Measurements from ENCODE around the gene TOMM40.
A peak's percentile ranks its signal among the peaks of the same experiment; 100 is the strongest.
"Not testable (repeated sequence)": the region's sequence is repeated elsewhere in the genome, so short reads cannot be mapped to it uniquely, and the experiment has no call there.

The TOMM40 gene

GRCh38 chr19:44891016-44891882, at the start of gene TOMM40:
Gene TOMM40, plus strand, starts transcription at chr19:44891254. Its CDS starts 162 bp downstream, at chr19:44891416.
- DNase-seq: peak; percentile 100

- no peak for DNase-seq
Measured at GRCh38 chr19:44845286-44845611, 45.8 kb upstream of the TOMM40 start.

DNA sequence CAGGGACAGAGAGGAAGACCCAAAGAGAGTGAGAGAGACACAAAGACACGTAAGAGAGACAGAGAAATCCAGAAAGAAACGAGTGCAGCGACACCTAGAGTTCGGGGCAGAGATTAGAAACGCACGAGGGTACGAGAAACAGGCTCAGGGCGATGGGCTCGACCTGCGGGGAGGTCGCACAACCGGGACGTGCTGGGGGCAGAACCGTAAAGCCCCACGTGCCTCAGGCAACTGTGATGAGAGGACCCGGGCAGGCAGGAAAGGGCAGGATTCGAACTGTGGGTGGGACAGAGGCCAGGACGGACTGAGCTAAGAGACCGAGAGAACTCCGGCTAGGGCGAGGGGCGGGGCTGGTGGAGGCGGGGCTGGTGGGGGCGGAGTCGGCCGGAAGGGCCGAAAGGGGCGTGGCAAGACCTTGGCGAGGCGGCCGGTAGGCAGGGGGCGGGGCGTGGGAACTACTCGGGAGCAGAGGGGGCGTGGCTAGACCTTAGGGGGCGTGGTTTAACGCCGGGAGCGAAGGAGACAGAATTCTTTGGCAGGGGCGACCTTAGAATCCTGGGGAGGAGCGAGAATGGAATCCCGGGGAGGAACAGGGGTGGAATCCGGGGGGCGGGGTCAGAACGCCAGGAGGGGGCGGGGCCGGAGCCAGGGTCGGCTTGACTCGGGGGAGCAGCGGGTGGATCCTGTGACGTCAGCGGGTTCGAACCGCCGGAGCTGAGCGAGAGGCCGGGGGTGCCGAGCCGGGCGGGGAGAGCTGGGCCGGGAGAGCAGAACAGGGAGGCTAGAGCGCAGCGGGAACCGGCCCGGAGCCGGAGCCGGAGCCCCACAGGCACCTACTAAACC, 45.2 kb upstream of the TOMM40 start, which contains the start of gene NECTIN2:
Gene NECTIN2, plus strand, starts transcription at position 686 of the 843 bp plus-strand sequence. CDS start 229 bp downstream, outside the sequence.
- DNase-seq: peak; percentile 95

- DNase-seq: no peak
Measured at GRCh38 chr19:44846455-44847143, 44.5 kb upstream of the TOMM40 start.

DNA sequence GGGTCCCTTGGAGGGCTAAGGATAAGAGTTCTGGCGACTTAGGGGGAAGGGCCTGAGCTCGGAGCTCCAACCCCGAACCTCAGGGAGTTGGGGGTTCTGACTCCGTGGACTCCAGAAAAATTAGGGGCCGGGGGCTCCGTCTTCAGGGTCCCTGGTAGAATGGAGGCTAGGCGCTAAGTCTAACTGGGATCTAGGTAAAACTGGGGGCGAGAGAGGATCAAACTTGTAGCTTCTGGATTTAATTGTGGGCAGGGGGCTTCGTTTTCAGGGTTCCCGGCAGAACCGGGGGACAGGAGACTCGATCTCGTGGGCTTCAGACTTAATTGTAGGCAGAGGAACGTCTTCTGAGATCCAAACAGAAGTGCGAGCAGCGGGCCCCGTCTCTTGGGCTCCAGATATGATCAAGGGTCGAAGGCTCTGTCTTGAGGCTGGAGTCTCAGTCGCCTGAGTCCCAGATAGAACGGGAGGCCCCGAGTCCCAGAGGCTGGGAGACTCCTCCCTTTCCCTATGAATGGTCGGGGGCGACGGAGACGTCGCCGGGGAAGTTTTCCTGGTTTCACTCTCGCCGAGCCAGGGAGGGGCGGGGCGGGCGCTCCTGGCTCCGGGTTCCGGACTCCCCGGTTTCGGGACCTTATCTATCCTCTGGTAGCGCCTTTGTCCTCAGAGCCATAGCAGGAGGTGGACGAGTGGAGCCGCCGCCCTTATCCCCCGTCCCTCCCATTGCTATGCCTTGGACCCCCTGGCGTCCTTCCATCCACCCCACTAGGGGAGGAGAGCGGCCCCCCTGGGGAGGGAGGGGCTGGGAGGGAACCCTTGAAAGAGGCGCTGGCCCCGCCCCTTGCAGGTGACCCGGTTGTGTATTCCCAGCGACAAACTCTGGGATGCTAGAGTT, 43.7 kb upstream of the TOMM40 start:
- no peak for DNase-seq

GRCh38 chr19:44848036-44848811, 42.8 kb upstream of the TOMM40 start:
- DNase-seq: no peak

DNA sequence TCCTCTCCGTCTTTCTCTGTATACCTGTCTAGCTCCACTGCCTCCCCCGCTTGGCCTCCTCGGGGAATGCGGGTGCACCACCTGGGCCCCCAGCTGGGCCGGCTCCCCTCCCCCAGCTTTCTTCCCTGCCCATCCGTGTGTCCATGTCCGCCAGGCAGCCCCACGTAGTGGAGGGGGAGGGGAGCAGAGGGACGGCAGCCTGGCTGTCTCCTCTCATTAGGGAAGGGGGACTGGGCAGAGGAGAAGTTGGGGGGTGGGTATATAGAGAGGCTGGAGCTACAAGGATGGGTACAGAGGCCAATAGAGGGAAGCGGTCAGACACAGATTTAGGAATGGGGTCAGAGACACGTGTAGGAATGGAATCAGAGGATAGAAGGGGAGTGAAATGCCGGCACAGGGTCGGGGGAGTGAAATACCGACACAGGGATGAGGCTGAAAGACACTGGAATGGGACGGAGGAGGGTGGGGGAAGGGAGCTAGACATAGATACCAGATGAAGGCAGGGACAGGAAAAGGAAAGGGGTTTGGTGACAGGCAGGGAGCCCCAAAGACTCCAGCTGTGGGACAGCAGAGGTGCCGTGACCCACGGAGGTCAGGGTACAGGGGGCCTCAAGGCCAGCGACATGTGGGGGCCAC, 42.1 kb upstream of the TOMM40 start:
- DNase-seq: no peak

DNA sequence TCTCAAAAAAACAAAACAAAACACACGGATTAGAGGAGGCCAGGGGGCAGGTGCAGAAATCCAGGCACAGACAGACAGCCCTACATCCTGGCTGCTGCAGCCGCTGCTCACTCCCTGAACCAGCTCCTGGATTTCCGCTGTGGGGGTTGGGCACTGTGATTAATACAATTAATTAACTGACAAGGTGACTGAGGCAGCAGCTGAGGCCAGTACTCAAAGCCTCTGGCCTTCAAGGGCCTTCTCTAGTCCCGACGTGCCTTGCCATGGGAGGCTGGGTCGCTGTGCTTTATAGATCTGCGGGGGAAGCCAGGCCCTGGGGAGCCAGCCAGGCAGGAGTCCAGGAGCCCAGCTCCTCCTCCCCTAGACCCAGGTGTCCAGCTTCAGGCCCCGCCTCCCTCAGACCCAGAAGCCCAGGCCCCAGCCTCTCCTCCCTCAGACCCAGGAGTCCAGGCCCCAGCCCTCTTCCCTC, 40.4 kb upstream of the TOMM40 start:
- DNase-seq: no peak

- DNase-seq: no peak
Measured at GRCh38 chr19:44851427-44851826, 39.6 kb upstream of the TOMM40 start.

GRCh38 chr19:44855606-44856005, 35.4 kb upstream of the TOMM40 start:
- DNase-seq: no peak

- DNase-seq: no peak
Measured at GRCh38 chr19:44856421-44857083, 34.5 kb upstream of the TOMM40 start.

DNA sequence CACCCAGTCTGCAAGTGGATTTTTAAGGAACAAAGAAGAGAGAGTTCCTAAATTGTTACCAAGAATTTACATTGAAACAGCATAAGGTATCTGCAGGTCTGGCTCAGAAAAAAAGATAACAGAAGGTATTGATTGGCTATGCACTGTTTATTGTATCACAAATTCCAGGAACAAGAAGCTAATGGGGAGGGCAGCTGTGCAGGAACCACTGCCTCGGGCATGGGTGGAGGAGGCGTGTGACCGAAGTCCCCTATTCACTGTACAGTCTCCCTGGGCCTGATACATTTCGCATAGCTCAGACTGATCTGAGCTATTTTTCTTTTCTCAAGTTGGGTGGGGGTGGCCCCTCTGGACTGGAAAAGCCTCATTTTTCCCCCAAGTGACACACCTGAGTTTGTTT, 33.2 kb upstream of the TOMM40 start:
- DNase-seq: no peak

GRCh38 chr19:44861576-44861975, 29.5 kb upstream of the TOMM40 start:
- not testable (repeated sequence) for DNase-seq

DNA sequence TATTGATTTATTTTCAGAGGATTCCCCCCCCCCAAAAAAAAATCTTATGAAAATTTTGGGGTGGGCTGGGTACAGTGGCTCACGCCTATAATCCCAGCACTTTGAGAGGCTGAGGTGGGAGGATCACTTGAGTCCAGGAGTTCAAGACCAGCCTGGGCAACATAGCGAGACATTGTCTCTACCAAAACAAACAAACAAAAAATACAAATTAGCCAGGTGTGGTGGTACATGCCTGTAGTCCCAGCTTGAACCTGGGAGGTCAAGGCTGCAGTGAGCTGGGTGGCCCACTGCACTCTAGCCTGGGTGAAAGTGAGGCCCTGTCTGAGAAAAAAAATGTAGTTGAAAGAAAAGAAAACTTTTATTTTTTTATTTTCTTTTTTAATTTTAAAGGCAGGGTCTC, 27.1 kb upstream of the TOMM40 start:
- DNase-seq: no peak

GRCh38 chr19:44865196-44865767, 25.8 kb upstream of the TOMM40 start:
- no peak for DNase-seq

- DNase-seq: no peak
Measured at GRCh38 chr19:44866664-44867063, 24.4 kb upstream of the TOMM40 start.

GRCh38 chr19:44867578-44867977, 23.5 kb upstream of the TOMM40 start:
- DNase-seq: no peak

DNA sequence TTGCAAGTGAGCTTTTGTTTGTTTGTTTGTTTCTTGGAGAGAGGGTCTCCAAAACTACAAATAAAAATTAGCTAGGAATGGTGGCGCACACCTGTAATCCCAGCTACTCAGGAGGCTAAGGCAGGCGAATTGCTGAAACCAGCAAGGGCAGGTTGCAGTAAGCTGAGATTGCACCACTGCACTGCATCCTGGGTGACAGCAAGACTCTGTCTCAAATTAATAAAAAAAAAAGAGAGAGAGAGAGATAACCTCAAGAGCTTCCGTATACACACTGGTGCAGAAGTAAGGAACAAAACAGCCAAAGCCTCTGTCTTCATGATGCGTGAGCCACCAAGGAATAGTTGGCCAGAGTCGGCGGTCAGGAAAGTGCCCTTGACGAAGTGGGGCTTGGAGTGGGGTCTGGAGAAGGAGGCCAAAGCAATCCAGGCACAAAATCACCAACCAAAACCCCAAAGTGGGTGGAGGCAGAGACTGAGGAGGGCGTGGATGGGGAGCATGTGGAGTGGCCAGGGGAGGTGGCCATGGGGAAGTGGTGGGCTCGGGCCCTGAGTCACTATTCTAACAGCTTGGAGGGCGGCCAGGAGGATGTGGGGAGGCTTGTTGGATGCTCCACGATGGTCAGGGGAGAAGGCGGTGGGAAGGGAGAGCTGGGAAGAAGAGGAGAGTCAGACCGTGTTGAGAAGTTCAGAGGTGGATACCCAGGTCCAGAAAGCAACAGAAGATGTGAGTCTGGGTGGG, 21.2 kb upstream of the TOMM40 start:
- no peak for DNase-seq

- no peak for DNase-seq
Measured at GRCh38 chr19:44871809-44872208, 19.2 kb upstream of the TOMM40 start.
